ENCODE results near the gene GPC5.

- TF ChIP-seq CTCF (IDR thresholded peaks at IDR 0.05; ENCODE audit: control extremely low read depth in 1 of 3, insufficient read depth in 1 of 3, low read depth in 1 of 3, low read length in 3 of 3) (no peak), CHD2 (IDR thresholded peaks at IDR 0.05; ENCODE audit: low read length) (no peak), POLR2A (IDR thresholded peaks at IDR 0.05; ENCODE audit: control extremely low read depth in 1 of 2, low read depth in 2 of 2, low read length in 2 of 2) (no peak), MAFK (IDR thresholded peaks at IDR 0.05; ENCODE audit: low read depth, low read length) (no peak), CBX8 (IDR thresholded peaks at IDR 0.05; ENCODE audit: borderline replicate concordance, low read depth, low read length) (no peak), JUND (IDR thresholded peaks at IDR 0.05; ENCODE audit: low read length) (no peak), HDAC2 (IDR thresholded peaks at IDR 0.05; ENCODE audit: borderline replicate concordance in 1 of 2, low read depth in 2 of 2, low read length in 2 of 2) (no peak), TCF12 (IDR thresholded peaks at IDR 0.05; ENCODE audit: low read depth, low read length) (no peak), SIN3A (conservative IDR thresholded peaks at IDR 0.05 in 1 of 2, IDR thresholded peaks at IDR 0.05 in 1 of 2; ENCODE audit: low read depth in 1 of 2, low read length in 2 of 2) (no peak), TEAD4 (IDR thresholded peaks at IDR 0.05; ENCODE audit: low read depth, low read length) (no peak)
Measured at GRCh38 chr13:91405240-91405639, 6.8 kb downstream of the GPC5 start.

Data from H1 (cell line).